Neuron (in vitro differentiated cells): ENCODE data around the gene DDR1.

Experiments used
- H2AFZ ChIP-seq: one replicate; pipeline ENCODE4 v1.6.1; 2013; ENCODE audit warnings: low read depth, mild to moderate bottlenecking, inconsistent platforms, low read length, moderate library complexity
- H3K27me3 ChIP-seq: one replicate; pipeline ENCODE4 v1.6.1; 2013; ENCODE audit warnings: low read length; ENCODE audit not compliant: insufficient read depth
- H3K36me3 ChIP-seq: one replicate; pipeline ENCODE4 v1.6.1; 2013; ENCODE audit warnings: low read length; ENCODE audit not compliant: insufficient read depth
- H3K4me1 ChIP-seq: one replicate; pipeline ENCODE4 v1.6.1; 2013; ENCODE audit warnings: low read length; ENCODE audit not compliant: insufficient read depth
- H3K4me3 ChIP-seq: 2 replicates; pipeline ENCODE4 v1.5.1; 2013; ENCODE audit warnings: mild to moderate bottlenecking, low read length, moderate library complexity
- H3K9me3 ChIP-seq: one replicate; pipeline ENCODE4 v1.6.1; 2013; ENCODE audit warnings: low read length

The DDR1 gene

DNA sequence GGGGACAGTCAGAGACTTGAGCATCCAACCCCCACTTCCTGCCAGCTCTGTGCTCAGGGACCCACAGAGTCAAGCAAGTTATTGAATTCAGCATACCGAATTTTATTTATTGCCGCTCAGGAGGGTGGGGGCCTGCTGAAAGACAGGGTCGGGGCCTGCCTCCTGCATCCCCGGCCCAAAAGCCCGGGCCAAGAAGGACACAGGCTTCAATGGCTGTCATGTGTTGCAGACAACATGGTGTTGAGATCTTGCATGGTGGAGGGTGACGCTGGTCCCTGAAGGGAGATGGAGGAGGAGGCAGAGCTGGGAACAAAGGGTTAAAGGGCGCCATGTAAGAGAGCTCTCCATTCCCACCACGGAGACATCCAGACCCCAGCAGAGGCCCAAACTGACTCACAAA lies 47.0 kb downstream of the DDR1 start:
- Histone ChIP-seq H3K27me3 (peaks cover 5% of the 10 kb centered on the region), H2AFZ (no peak overlapping the region), H3K36me3 (peaks cover 11% of the 10 kb centered on the region), H3K4me1 (no peaks in the 10 kb centered on the region), H3K4me3 (no peak overlapping the region), H3K9me3 (peaks cover 10% of the 10 kb centered on the region)

DNA sequence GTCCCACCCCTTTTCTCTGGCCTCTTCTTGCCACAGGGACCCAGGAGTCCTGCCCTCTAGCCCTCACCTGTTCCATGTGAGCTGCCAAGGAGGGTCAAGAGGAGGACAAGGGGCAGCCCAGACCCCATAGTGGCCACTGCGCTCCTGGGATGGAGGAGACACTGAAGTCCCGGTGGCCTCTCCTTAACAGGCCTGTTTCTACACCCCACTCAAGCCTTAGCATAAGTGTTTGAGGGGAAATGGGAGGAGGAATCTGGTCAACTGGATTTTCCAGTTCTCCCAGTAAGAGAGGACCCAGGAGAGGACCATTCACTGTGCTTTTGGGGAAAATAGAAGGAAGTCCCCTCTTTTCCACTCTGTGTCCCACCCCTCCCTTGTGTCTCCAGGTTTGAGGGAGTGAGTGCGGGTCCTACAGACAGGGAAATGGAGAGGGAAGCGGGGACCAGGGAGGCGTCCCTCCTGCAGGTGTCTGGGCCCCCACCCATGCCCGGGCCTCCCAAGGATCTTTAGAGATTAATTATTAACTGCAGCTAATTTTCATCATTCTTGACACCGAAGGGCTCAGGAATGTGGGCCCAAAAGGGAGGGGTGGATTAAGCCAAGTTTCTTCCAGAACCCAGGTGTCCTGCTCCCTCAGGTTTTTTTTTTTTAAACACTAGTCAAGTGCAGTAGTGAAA lies 47.8 kb downstream of the DDR1 start, which contains the start of gene SFTA2:
Gene SFTA2, minus strand, starts transcription at position 202 of the 677 bp plus-strand sequence. Its CDS starts 74 bp downstream, at position 128.
- Histone ChIP-seq H3K36me3 (peaks cover 5% of the 10 kb centered on the region), H3K4me1 (no peaks in the 10 kb centered on the region), H3K4me3 (no peak within 1 kb of the TSS), H3K27me3 (peaks cover 10% of the 10 kb centered on the region), H2AFZ (no peak within 1 kb of the TSS), H3K9me3 (peaks cover 7% of the 10 kb centered on the region)

DNA sequence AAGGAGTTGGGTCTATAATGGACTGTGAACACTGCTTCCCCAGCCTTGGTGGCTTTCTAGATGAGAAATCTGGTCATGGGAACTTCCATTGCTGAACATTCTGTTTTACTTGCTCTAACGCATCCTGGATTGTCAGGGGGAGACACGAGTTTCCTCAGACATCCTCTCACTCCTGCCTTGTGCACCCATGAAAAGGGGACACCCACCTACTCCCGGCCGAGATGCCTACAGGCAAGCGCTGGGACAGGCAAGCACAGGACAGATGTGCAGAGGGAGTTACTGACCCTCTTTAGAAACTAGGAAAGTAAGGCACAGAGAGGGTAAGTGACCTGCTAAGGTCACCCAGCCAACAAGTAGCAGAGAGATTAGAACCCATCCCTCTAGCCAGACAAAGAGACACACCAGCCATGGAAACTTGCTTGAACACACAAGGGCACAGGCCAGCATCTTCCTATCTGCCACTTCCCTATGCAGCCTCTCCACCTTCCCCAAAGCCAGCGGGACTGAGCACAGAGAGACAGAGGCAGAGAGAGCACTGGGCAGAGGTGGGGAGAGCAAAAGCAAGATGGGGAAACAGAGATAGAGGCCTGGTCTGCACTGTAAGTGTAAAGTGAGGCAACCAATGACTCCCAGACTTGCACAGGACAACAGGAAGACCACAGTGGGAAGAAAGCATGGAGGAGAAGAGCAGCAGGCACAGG lies 48.5 kb downstream of the DDR1 start:
- no peaks in the 10 kb centered on the region for H3K4me1 ChIP-seq
- peaks cover 5% of the 10 kb centered on the region for H3K9me3 ChIP-seq
- H3K4me3 ChIP-seq, result no peak overlapping the region
- H3K27me3 ChIP-seq, result peaks cover 10% of the 10 kb centered on the region
- no peak overlapping the region for H2AFZ ChIP-seq
- H3K36me3 ChIP-seq, result peaks cover under 1% of the 10 kb centered on the region

DNA sequence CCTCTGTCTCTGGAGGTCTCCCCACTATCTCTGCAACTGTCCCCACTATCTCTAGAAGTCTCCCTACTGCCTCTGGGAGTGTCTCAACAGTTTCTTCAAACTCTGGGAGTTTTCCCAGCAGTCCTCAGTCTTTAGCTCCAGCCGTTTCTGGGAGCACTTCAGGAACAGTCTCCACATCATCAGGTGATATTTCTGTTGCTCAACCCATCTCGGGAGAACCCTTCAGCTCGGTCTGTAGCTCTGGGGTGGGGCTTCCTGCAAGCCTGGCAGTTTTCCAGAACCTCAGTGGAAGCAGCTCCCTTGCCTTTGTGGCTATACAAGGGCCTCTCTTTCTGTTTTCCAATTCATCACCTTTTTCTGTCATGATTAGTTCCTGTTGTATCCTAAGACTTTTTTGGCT lies 50.7 kb downstream of the DDR1 start:
- H3K36me3 ChIP-seq, result no peaks in the 10 kb centered on the region
- H3K9me3 ChIP-seq, result no peaks in the 10 kb centered on the region
- no peak overlapping the region for H3K4me3 ChIP-seq
- H3K4me1 ChIP-seq, result no peaks in the 10 kb centered on the region
- no peak overlapping the region for H2AFZ ChIP-seq
- peaks cover 10% of the 10 kb centered on the region for H3K27me3 ChIP-seq

DNA sequence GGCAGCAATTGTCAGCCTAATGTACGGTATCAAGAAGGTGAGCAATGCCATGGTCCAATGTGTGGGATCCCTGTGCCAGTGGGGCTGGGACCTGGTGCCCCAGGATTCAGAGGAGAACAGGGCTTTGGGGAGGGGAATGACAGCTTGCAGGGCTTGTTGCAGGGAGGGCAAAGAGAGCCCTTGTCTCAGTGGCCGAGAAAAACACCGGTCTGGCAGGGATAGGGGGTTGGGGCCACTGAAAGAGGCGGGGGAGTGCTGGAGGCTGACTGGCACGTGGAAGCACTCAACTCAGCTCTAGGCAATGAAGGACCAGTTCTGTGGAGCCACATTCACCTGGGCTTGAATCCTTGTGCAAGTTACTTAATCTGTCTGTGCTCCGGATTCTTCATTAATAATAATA lies 52.9 kb downstream of the DDR1 start:
- no peaks in the 10 kb centered on the region for H3K36me3 ChIP-seq
- H2AFZ ChIP-seq, result no peak overlapping the region
- H3K27me3 ChIP-seq, result peaks cover 10% of the 10 kb centered on the region
- no peaks in the 10 kb centered on the region for H3K9me3 ChIP-seq
- H3K4me3 ChIP-seq, result no peak overlapping the region
- H3K4me1 ChIP-seq, result peaks cover 2% of the 10 kb centered on the region

DNA sequence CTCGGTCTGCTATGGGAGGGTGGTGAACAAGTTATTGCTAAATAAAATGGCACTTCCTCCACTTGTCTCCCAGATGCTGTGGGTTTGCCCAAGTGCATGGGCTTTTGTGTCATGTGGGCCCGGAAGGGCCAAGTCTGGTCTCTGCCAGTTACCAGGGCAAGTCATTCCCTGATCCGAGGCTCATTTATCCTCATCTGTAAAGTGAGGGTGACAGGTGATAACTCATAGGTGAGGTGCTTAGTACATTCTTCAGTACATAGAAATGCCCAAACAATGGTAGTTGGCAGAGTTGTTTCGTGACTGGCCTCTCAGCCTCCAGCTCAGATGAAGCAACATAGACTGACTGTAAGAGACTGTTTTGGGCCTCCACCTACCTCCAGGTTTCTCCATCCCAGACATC lies 54.4 kb downstream of the DDR1 start:
- Histone ChIP-seq H3K4me1 (peaks cover 8% of the 10 kb centered on the region), H3K27me3 (peaks cover 6% of the 10 kb centered on the region), H3K36me3 (no peaks in the 10 kb centered on the region), H3K9me3 (no peaks in the 10 kb centered on the region), H3K4me3 (no peak overlapping the region), H2AFZ (no peak overlapping the region)

DNA sequence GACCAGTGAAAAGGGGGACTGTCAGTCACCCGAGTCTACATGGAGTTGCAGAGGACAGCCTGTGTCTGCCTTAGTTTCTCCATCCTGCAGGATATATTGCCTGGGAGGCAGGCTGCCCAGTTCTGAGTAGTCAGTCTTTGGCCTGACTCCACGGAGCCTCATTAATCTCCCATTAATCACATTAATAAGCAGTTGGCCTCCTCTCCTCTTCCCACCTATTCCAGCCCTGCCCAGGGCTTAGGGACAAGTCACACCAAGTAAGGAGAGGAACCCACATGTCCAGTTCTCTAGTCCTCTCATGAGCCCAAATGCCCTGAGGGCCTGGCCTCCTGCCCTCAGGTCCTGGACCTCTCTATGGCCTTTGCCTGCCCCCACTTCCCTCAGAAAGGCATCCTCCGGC lies 55.2 kb downstream of the DDR1 start:
- H2AFZ ChIP-seq, result no peak overlapping the region
- H3K36me3 ChIP-seq, result no peaks in the 10 kb centered on the region
- peaks cover 6% of the 10 kb centered on the region for H3K27me3 ChIP-seq
- H3K9me3 ChIP-seq, result no peaks in the 10 kb centered on the region
- H3K4me1 ChIP-seq, result peaks cover 8% of the 10 kb centered on the region
- H3K4me3 ChIP-seq, result no peak overlapping the region

DNA sequence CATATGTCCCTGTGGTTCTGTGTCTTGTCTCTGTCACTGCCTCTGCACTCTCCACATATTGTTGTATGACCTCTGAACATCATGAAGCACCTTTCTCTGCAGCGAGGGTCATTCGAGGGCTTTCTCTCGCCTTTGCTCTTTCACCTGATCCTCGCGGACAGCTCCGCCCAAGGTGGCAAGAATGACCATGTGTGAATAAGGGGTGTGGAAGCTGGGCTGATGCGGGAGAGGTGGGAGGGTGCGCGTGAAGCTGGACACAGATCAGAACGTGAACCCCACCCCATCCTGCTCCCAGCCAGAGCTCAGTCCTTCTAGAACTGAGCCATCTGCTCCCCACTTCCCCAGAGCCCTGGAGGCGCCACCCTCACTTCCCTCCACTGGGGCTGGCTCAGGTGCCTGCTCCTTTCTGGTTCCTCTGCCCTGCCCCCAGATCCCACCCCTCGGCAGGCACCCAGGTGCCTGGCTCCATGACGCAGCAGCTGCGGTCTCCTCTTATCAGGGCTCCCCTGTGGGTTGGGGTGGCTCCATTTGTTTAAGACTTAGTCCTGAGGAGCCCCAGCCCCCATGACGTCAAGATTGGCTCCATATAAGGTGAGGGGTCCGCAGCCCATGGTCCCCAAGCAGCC lies 56.2 kb downstream of the DDR1 start, which contains the start of gene MUCL3:
Gene MUCL3, plus strand, starts transcription at position 613 of the 626 bp plus-strand sequence. CDS start 27 bp downstream, outside the sequence.
- no peaks in the 10 kb centered on the region for H3K9me3 ChIP-seq
- H3K36me3 ChIP-seq, result no peaks in the 10 kb centered on the region
- H2AFZ ChIP-seq, result no peak within 1 kb of the TSS
- H3K4me1 ChIP-seq, result peaks cover 8% of the 10 kb centered on the region
- no peak within 1 kb of the TSS for H3K4me3 ChIP-seq
- H3K27me3 ChIP-seq, result peaks cover 6% of the 10 kb centered on the region

DNA sequence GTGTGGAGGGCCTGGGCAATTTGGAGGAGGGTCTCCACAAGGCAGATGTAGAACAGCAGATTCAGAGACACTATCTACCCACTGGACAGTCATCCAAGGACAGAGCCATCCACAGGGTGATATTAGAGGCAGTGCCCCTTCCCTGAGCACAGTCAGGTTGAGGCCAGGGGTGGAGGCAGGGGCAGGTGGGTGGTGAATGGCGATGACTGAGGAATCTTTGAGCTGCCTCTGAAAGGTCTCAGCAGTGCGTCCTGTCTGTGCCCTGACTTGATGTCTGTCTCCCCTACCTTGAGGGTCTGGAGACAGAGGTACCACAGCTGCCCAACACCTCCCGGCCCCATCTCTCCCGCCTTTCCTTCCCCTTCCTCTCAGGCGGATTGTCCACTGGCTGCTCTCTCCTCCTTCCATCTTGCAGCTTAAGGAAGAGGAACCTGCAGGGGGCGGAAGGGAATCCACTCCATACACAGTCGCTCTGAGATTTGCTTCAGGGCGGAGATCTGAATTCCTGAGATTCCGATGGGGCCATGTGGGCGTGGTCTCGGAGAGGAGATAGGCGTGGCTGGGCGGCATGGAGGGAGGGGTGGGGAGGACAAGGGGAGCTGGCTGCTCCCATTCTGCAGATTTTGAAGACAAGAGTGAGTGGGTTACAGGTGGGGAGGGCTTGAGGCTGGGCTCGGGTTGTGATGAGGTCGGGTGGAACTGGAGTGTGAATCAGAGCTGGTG lies 58.2 kb downstream of the DDR1 start:
- H3K9me3 ChIP-seq, result no peaks in the 10 kb centered on the region
- peaks cover 8% of the 10 kb centered on the region for H3K4me1 ChIP-seq
- H3K4me3 ChIP-seq, result no peak overlapping the region
- H3K27me3 ChIP-seq, result no peaks in the 10 kb centered on the region
- H2AFZ ChIP-seq, result no peak overlapping the region
- no peaks in the 10 kb centered on the region for H3K36me3 ChIP-seq

DNA sequence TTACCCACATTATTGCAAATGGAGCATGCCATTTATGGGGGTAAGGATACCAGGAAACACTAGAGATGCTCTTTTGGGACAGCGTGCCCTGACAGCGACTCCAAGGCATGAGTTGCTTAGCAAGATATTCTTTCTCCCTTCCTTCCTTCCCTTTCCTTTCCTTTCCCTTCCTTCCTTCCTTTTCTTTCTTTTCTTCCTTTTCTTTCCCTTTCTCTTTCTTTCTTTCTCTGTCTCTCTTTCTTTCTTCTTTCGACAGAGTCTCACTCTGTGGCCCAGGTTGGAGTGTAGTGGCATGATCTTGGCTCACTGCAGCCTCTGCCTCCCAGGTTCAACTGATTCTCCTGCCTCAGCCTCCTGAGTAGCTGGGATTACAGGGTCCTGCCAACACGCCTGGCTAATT lies 59.7 kb downstream of the DDR1 start:
- H2AFZ ChIP-seq, result no peak overlapping the region
- H3K9me3 ChIP-seq, result no peaks in the 10 kb centered on the region
- no peak overlapping the region for H3K4me3 ChIP-seq
- no peaks in the 10 kb centered on the region for H3K27me3 ChIP-seq
- peaks cover 8% of the 10 kb centered on the region for H3K4me1 ChIP-seq
- no peaks in the 10 kb centered on the region for H3K36me3 ChIP-seq

DNA sequence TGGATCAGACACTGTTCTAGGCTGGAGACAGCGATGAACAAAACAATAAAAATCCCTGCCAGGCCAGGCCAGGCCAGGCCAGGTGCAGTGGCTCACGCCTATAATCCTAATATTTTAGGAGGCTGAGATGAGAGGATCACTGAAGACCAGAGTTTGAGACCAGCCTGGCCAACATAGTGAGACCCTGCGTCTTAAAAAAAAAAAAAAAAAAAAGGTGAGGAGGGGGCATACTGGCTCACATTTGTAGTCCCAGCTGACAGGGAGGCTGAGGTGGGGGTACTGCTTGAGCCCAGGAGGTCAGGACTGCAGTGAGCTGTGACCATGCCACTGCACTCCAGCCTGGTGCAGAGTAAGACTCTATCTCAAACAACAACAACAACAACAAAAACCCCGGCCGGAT lies 61.0 kb downstream of the DDR1 start:
- H2AFZ ChIP-seq, result no peak overlapping the region
- H3K4me1 ChIP-seq, result peaks cover 8% of the 10 kb centered on the region
- H3K36me3 ChIP-seq, result no peaks in the 10 kb centered on the region
- peaks cover 3% of the 10 kb centered on the region for H3K9me3 ChIP-seq
- no peaks in the 10 kb centered on the region for H3K27me3 ChIP-seq
- H3K4me3 ChIP-seq, result no peak overlapping the region

DNA sequence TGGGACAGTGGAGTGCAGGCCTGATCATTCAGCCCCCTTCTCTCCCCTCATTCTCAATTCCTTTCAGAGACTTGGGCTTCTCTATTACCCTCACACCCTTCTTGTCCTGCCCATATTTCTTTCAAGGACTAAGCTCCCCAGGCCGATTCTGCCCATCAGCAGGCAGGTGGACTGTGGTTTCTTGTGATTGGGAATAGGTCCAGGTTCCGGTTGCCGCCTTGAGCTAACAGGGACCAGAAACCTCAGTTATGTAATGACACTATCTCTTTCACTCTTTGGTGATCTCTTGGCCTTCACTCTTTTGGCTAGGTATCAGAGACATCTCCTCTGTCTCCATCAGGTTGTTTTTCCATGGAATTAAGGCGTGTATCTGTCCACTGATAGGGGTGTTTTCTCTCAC lies 62.9 kb downstream of the DDR1 start:
- Histone ChIP-seq H3K4me1 (peaks cover 6% of the 10 kb centered on the region), H3K9me3 (peaks cover 3% of the 10 kb centered on the region), H3K27me3 (peaks cover 1% of the 10 kb centered on the region), H3K36me3 (no peaks in the 10 kb centered on the region), H2AFZ (no peak overlapping the region), H3K4me3 (no peak overlapping the region)

DNA sequence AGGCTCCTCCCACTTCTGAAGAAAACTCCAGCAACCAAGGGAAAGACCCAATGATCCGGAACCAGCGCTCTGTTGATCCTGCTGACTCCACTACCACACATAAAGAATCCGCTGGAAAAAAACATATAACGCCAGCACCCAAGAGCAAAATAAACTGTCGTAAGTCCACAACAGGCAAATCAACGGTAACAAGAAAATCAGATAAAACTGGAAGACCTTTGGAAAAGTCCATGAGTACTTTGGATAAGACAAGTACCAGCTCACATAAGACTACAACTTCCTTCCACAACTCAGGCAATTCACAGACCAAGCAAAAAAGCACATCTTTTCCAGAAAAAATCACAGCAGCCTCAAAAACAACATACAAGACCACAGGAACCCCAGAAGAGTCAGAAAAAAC lies 64.5 kb downstream of the DDR1 start:
- Histone ChIP-seq H3K4me1 (no peaks in the 10 kb centered on the region), H3K36me3 (no peaks in the 10 kb centered on the region), H3K27me3 (peaks cover 10% of the 10 kb centered on the region), H2AFZ (no peak overlapping the region), H3K4me3 (no peak overlapping the region), H3K9me3 (peaks cover 3% of the 10 kb centered on the region)
